CD4-positive, alpha-beta T cell treated with Interleukin-21 for 1 hour (primary cell): Measurements from ENCODE around the gene SPDYE16.
"Not testable (repeated sequence)": the region's sequence is repeated elsewhere in the genome, so short reads cannot be mapped to it uniquely, and the experiment has no call there.

ENCODE experiments used
- DNase-seq: peaks from one replicate; pipeline ENCODE4 v3.0.0-alpha.2; 2020

SPDYE16 gene, protein sequence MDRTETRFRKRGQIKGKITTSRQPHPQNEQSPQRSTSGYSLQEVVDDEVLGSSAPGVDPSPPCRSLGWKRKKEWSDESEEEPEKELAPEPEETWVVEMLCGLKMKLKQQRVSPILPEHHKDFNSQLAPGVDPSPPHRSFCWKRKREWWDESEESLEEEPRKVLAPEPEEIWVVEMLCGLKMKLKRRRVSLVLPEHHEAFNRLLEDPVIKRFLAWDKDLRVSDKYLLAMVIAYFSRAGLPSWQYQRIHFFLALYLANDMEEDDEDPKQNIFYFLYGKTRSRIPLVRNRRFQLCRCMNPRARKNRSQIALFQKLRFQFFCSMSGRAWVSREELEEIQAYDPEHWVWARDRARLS

DNA sequence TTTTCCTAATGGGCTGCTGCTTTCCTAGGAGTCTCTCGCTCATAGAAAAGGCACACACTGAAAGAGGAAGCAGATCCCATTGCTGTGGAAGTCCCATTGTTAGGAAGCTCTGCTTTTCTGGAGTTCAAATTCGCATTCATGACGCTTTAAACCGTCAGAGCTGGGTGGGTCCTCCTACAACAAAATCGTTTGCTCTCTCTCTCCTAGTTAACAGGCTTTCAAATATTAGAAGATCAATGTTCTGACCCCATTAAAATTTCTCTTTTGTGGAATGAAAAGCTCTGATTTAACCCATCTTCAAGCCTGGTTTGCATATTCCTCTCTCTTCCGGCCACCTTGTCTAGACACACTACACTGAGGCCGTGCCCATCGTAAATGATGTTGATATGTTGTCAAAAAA is at the start of gene SPDYE16:
Gene SPDYE16 (minus strand): TSS at position 101 of the 400 bp plus-strand sequence. CDS start 1,838 bp downstream, outside the sequence.
- DNase-seq: not testable (repeated sequence)

DNA sequence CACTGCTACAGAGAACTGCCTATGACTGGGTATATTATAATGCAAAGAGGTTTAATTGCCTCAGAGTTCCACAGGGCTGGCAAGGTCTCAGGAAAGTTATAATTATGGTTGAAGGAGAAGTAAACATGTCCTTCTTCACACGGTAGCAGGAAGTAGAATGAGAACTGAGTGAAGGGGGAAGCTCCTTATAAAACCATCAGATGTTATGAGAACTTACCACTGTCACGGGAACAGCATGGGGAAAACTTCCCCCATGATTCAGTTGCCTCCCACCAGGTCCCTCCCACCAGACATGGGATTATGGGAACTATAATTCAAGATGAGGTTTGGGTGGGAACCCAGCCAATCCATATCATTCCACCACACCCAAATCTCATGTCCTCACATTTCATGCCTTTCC is 49.6 kb upstream of the SPDYE16 start:
- DNase-seq: not testable (repeated sequence)

DNA sequence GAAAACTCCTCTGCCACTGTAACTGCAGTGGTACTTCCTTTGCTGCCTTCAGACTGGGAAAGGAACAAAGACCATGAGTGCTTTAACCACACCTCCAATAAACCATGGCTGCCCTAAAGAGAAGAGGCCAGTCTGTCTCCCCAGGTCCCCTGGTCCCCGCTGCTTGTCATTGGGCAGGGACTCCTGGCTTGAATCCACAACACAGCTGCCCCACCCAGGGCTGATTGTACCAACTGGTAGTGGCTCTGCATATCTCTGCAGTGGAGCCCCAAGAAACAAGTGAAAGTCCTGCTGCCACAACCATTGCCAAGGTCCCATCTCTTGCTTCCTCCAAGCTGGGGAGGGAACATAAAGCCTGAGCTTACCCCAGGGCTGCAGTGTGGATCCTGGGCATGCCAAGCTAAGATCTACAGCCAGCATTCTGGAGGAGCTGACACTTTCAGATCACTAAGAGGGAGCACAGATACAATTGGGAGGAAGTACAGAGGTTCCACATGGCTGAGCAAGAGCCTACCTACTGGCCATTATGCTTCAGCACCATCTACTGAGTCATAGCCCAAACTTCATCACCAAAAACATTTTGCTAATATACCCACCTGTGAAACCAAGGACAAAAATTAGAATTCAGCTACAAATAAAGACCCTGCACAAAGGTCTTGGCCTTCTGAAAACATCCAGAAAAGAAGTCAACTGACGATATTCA is 48.7 kb upstream of the SPDYE16 start:
- not testable (repeated sequence) for DNase-seq

DNA sequence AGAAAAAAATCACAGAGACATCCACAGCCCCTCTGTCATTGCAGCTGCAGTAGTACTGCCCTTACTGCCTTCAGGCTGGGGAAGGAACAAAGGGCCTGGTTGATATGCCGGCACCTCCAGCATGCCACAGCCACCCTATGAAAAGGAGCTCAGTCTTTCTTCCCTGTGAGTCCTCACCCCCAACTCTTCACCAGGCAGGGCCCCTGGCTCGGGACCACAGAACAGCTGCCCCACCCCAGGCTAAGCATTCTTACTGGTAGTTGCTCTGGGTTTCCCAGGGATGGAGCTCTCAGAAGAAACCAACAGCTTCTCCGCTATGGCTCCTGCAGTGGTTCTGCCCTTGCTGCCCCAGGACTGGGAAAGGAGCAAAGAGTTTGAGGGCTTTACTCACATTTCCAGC is 47.9 kb upstream of the SPDYE16 start:
- not testable (repeated sequence) for DNase-seq

DNA sequence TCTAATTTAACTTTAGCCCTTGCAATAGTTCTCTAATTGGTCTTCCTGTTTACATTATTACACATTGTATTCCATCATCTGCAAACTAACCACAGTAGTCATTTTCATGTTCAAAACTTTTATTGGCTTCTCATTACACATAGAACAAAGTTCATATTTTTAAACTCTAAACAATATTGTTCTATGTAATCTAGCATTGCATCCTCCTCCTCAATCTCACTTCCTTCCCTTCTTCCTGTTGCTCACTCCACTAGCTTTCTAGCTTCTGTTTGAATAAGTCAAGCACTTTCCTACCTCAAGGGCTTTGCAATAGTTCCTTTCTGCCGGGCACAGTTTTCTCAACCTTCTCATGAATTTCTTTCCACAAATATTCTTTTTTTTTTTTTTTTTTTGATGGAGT is 45.5 kb upstream of the SPDYE16 start:
- DNase-seq: not testable (repeated sequence)

DNA sequence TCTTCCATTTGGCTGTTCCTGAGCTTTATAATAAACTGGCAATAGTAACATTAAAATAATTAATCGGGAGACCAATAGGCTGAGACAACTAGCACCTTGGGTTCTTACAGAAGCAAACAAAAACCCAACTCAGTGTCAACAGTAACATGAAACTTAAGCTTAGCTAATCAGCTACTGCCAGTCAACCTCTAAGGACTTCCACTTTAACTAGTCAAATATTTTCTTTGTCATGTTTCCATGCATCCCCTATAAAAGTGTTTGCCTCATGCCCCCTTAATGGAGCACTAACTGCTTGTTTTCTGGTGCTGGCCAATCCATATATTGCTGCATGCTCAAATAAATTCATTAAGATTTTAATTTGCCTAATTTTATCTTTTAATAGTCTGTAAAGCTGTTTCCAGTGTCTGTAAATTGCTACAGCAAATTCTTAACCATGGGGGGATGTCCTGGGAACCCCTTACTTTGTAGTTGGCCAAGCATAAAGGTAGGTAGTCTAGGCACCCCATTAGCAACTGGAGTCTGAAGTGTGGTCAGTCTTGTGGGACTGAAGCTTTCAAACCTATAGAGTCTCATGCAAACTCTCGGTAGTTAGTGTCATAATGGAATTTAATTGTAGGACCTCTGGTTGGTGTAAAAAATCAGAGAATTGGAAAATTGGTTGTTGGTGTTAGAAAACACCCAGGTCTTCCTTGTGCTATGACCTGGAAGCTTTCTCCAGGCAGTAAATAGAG is 43.7 kb upstream of the SPDYE16 start:
- not testable (repeated sequence) for DNase-seq

DNA sequence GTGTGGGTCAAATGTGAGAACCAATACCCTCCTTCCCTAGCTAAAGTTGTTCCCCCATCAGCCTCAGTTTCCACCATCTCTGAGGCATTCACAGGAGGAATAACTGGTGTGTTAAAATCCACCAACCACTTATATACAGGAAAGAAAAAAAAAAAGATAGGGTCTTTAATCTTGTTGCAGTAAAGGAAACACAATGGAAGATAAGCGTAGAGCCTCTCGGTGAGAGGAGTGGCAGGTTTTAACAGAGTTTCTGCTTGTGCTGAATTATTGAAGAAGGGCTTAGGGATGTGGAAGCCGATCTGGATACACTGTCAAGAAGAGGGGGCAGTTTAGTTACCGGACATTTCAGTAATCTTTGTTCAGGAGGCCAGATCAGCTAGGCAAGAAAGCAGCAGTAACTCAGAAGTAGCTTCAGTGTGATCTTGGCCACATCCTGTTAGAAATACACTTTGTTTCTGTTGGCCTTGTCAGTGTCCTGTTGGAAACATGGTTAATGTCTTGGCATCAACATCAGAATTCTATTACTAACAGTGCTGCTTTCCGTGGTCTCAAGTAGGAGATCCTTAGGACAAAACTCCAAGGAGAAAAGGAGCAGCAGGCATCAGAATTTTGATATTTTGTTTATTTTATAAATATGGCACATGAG is 40.7 kb upstream of the SPDYE16 start:
- peak; percentile 1 for DNase-seq

DNA sequence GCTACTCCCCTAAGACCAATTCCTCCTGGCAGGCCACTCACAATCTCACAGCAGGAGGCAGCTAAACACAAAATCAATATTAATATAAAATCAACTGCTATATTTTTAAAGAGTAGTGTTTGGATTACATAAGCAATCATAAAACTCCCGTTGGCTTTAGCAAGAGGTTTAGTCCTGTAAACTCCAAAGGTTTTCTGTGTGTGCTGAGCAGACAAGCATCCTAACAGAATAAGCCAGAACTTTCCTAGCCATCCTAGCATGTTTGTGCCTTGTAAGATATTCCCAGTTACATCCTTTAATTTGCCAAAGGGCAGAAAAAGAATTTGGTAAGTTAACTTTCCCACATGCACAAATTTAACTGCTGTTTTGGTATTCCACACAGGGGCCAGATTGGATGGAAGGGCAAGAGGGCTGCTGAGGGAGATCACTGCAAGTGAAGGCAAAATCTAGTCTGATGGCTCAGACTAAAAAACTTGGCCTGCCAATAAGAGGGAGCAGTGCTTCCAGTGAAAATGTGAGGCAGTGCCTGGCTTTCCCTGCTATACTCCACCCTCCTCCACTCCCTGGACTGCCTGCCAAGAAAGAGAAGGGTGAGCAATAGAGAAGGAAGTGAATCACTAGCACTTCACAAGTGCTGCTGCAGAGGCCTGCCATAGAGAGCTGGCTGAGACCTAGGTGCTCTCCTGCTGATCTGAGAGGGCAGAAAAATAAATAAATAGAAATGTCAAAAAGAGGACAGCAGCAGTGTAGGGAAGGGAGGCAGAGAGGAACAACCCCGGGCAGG is 39.9 kb upstream of the SPDYE16 start:
- DNase-seq: not testable (repeated sequence)

DNA sequence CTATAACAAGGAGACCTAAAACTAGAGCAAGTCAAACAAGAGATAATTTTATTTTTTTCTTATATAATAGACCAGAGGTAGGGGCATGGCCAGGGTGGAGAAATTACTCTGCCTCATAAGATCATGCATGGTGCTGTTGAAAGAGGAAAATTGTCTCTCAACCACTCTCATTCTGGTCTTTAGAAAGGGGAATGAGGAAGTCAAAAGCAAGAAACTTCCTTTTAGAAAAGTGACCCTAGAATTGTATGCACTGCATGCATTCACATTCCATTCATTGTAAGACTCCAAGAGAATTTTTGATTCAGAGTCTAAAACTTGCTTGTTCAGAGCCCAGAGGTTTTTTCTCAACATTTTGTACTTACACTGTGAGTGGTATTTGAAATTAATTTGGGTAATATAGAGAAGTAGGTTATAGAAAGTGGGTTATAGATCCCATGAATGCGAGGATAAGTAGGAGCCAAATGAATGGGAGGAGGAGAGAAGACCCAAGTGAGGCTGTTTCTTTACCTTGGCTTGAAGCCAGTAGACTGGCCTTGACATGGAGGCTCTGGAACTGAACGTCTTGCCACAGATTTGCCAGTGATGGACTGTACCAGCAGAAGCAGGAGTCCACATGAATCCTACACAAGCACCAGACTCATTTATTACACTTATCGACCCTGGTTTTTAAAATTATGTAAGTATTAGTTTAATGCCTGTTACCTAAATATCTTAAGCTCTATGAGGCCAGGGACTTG is 33.0 kb upstream of the SPDYE16 start:
- not testable (repeated sequence) for DNase-seq

DNA sequence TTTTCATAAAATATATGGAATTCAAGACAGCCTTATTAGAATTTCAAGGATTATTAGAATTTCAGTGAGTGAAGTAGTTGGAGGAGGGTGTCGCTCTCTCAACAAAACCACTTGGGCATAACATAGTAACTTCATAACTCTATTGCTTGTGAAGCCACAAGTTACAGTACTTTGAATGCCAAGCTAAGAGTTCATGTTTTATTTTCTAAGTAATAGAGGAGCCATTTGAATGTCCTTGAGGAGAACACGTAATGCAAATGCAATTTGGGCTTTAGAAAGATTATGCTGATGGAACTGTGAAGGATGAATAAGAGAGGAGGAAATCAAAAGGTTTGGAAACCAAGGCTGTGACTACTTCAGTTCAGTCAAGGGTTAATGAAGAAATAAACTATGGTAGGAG is 32.3 kb upstream of the SPDYE16 start:
- not testable (repeated sequence) for DNase-seq

DNA sequence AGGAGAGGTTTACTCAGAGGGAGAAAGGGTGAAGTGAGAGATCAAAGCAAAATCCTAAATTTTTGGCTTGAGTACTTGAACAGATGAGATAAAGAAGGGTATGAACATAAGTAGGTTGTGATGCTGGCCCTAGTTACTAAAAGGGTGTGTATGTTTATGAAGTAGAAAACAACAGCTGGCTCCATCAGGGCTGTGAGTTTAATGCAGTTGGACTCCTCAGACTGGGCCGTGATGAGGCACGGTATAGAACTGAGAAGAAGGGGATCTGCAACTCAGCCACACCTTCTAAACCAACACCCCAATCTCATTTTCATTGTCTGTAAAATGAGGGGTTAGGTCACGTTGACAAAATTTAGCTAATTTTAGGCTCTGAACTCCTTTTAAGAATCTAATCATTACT is 29.2 kb upstream of the SPDYE16 start:
- DNase-seq: not testable (repeated sequence)

DNA sequence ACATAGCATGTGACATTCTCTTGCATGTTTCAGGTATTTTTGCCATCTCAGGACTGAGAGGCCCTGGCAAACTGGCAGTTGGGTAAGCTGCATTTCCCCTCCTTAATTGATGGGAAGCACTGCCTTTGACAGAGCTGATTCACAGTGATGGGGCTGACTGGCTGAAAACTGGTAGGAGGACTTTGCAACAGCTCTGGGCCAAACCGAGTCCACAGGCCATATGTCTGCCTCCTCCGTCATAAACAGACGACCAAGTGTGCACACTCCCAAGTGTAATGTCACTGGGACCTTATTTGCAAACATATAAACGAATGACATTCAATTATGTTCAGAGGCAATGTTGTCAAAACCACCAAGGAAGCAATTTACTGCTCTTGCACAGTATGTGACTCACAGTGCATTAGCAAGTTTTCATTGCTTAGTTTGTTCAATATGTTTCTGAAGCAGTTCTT is 27.3 kb upstream of the SPDYE16 start:
- DNase-seq: not testable (repeated sequence)

DNA sequence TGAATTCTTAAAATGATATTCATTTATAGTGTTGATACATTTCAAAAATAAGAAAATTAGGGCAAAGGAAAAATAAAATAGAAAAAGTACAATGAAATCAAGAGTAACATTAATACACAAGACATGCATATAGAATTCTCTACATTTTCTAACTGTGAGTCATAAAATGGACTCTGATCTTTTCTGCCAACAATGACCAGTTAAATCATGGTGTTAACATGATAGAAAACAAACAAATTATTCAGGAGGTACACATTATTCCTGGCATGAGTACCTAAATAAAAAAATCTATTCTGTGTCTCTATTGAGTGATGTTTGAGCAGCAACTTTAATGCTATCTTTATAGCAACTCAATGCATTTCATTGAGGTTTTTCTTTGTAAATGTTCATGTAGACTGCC is 25.6 kb upstream of the SPDYE16 start:
- not testable (repeated sequence) for DNase-seq

DNA sequence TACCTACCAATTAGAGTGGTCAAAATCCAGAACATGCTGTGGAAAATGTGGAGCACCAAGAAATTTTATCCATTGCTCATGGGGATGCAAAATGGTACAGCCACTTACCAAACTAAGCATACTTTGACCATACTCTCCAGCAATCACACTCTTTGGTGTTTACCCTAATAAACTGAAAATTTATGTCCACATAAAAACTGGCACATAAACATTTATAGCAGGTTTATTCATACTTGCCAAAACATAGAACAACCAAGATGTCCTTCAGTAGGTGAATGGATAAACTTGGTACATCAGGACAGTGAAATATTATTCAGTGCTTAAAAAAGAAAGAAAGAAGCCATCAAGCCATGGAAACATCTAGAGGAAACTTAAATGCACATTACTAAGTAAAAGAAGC is 24.7 kb upstream of the SPDYE16 start:
- not testable (repeated sequence) for DNase-seq

DNA sequence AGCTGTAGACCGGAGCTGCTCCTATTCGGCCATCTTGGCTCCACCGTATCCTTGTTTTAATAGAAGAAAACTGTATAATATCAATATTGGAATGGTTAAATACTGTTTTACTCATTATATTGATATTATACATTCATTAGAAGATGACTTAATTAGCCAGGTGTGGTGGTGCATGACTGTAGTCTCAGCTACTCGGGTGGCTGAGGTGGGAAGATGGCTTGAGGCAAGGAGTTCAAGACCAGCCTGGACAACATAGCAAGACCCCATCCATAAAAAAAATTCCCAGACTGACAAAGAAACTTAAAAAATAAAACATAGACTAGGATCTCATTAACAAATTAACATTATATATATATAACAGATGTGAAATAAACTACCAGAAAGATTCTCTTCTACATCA is 24.2 kb upstream of the SPDYE16 start:
- not testable (repeated sequence) for DNase-seq

DNA sequence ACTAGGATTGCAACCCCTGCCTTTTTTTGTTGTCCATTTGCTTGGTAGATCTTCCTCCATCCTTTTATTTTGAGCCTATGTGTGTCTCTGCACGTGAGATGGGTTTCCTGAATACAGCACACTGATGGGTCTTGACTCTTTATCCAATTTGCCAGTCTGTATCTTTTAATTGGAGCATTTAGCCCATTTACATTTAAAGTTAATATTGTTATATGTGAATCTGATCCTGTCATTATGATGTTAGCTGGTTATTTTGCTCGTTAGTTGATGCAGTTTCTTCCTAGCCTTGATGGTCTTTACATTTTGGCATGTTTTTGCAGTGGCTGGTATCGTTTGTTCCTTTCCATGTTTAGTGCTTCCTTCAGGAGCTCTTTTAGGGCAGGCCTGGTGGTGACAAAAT is 21.9 kb upstream of the SPDYE16 start:
- DNase-seq: not testable (repeated sequence)

DNA sequence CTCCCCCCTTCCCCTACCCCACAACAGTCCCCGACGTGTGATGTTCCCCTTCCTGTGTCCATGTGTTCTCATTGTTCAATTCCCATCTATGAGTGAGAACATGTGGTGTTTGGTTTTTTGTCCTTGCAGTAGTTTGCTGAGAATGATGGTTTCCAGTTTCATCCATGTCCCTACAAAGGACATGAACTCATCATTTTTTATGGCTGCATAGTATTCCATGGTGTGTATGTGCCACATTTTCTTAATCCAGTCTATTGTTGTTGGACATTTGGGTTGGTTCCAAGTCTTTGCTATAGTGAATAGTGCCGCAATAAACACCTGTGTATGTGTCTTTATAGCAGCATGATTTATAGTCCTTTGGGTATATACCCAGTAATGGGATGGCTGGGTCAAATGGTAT is 18.2 kb upstream of the SPDYE16 start:
- not testable (repeated sequence) for DNase-seq

DNA sequence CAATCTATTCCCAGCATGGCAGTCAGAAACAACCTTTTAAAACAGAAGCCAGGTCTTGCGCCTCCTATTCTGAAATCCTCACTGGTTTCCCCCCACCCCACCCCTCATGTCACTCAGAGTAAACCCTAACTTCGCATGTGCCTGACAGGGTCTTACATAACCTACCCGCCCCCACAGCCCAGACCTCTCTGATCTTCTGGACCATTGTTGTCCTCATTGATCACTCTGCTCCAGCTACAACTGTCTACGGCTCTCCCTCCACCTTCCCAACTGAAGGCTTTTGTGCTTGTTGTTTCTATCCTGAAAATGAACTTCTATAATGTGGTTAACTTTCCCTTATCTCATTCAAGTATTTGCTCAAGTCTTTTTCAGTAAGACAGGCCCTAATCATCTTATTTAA is 17.1 kb upstream of the SPDYE16 start:
- DNase-seq: not testable (repeated sequence)

DNA sequence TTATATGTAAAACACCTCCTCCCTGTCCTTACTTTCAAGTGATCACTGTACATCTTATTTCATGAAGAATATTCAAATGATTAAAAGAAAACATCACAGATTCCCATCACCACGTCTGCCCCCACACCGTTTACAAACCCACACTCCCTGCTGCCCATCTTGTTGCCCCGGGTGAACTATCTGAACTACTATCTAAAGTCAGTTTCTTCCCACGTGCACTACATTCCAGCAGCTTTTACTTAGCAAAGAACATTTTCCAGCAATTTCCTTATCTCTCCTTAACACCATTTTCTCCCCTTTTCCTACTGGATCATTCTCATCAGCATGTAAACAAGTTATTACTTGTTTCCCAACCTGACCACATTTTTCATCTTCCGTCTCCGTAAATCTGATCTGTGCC is 16.6 kb upstream of the SPDYE16 start:
- DNase-seq: not testable (repeated sequence)

DNA sequence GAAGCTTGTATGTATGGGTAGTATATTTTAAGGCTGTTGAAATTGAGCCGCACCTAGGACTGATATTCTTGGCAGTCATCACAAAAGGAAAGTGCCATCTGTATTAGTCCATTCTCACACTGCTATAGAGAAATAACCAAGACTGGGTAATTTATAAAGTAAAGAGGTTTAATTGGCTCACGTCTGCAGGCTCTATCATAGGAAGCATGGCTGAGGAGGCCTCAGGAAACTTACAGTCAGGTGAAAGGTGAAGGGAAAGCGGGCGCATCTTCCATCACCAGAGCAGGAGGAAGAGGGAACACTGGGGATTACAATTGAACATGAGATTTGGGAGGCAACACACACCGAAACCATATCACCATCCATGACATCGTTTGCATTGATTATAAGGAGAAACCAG is 8.9 kb upstream of the SPDYE16 start:
- DNase-seq: not testable (repeated sequence)

DNA sequence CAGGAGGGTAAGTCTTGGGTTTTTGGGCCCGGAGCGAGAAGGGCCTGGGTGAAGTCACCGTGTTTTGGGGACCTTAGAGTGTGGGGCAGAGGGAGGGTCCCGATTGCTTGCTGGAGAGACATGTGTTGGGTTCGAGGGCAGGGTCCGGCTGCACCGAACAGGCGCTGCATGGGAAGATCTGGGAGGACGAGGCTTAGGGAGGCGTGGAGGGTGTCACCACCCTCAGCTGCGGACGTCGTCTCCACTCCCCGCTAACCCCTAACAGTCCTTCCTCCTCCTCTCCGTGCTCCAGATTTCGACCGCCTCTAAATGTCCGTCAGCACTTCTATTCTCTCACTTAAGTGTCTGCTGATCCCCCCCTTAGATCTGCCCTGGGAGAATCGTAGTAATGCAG is 6.8 kb upstream of the SPDYE16 start:
- DNase-seq: not testable (repeated sequence)
